ENCODE results near the gene ALG2.
"Not testable (repeated sequence)": the region's sequence is repeated elsewhere in the genome, so short reads cannot be mapped to it uniquely, and the experiment has no call there.

Gene ALG2

GRCh38 chr9:99253772-99254431, 32.2 kb upstream of the ALG2 start:
- H3K4me1 ChIP-seq (ENCODE audit: insufficient read depth, low read length): no peaks in the 10 kb centered on the region
- no peaks in the 10 kb centered on the region for H3K9me3 ChIP-seq (ENCODE audit: low read length)
- no peaks in the 10 kb centered on the region for H3K27me3 ChIP-seq (ENCODE audit: insufficient read depth, low read length)
- no peak overlapping the region for H3K4me3 ChIP-seq (ENCODE audit: low read length)
- no peak overlapping the region for H2AFZ ChIP-seq (ENCODE audit: low read depth, low read length)
- H3K36me3 ChIP-seq (ENCODE audit: insufficient read depth, low read length): no peaks in the 10 kb centered on the region

GRCh38 chr9:99253134-99253533, 31.4 kb upstream of the ALG2 start:
- H3K4me3 ChIP-seq (ENCODE audit: low read length): no peak overlapping the region
- no peaks in the 10 kb centered on the region for H3K27me3 ChIP-seq (ENCODE audit: insufficient read depth, low read length)
- H3K9me3 ChIP-seq (ENCODE audit: low read length): no peaks in the 10 kb centered on the region
- no peak overlapping the region for H2AFZ ChIP-seq (ENCODE audit: low read depth, low read length)
- H3K36me3 ChIP-seq (ENCODE audit: insufficient read depth, low read length): no peaks in the 10 kb centered on the region
- no peaks in the 10 kb centered on the region for H3K4me1 ChIP-seq (ENCODE audit: insufficient read depth, low read length)

GRCh38 chr9:99251157-99251556, 29.4 kb upstream of the ALG2 start:
- no peak overlapping the region for H2AFZ ChIP-seq (ENCODE audit: low read depth, low read length)
- H3K4me3 ChIP-seq (ENCODE audit: low read length): no peak overlapping the region
- H3K27me3 ChIP-seq (ENCODE audit: insufficient read depth, low read length): no peaks in the 10 kb centered on the region
- H3K9me3 ChIP-seq (ENCODE audit: low read length): no peaks in the 10 kb centered on the region
- no peaks in the 10 kb centered on the region for H3K4me1 ChIP-seq (ENCODE audit: insufficient read depth, low read length)
- H3K36me3 ChIP-seq (ENCODE audit: insufficient read depth, low read length): no peaks in the 10 kb centered on the region

DNA sequence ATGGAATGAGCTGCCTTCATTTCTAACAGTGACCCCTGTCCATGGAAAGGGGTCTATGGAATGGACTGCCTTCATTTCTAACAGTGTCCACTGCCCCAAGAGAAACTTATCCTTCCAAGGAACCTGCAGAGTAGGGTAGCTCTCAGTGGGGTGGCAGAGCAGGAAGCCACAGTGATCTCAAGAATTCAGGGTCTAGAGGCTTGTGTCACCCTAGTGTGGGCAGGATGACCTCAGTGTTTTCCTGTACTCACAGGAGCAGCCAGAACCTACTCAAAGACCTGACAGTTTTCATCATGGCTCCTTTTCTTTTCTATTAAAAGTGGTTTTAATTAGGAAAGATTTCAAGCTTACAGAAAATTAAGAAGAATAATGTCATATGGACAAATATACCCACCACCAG, 27.9 kb upstream of the ALG2 start:
- H3K4me3 ChIP-seq (ENCODE audit: low read length): no peak overlapping the region
- H2AFZ ChIP-seq (ENCODE audit: low read depth, low read length): no peak overlapping the region
- no peaks in the 10 kb centered on the region for H3K4me1 ChIP-seq (ENCODE audit: insufficient read depth, low read length)
- H3K9me3 ChIP-seq (ENCODE audit: low read length): no peaks in the 10 kb centered on the region
- H3K36me3 ChIP-seq (ENCODE audit: insufficient read depth, low read length): no peaks in the 10 kb centered on the region
- H3K27me3 ChIP-seq (ENCODE audit: insufficient read depth, low read length): no peaks in the 10 kb centered on the region

DNA sequence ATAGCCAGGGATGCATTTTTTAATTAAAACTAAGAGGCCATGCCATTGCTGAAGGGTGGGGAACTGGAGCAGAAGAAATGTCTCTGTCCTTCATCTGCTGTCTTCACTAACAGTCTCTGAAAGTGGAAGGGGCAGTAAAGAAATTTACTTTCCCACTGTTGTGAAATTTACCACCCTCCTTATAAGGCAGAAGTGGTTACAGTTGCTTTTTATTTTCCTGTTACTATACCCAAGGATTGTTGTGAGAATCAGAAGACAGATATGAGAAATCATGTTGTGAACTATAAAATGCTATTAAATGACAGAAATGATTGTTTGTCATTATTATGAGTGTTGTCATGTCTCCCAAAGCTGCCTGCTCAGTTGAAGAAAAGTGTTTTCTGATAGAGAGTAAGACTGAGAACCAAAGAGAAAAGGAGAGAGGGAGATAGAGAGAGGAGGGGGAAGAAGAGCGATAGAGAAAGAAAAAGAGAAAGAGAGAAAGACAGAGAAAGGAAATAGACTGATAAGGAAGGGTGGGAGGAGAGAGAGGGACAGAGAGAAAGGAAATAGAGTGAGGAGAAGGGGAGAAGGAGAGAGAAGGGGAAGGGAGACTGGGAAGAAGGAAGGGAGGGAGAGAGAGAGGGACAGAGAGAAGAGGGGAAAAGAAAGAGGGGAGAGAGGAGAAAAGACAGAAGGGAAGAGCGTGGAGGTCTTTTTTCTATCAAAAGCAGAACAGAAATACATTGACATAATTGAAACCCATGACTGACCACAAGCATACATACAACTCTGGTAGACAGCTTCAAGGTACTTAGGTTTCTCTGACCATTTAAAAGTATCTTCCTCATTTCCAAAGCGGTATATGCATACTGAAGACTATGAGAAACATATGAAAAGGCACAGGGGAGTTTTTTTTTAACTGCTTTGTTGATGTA, 22.9 kb upstream of the ALG2 start:
- Histone ChIP-seq H3K9me3 (ENCODE audit: low read length) (no peaks in the 10 kb centered on the region), H3K4me3 (ENCODE audit: low read length) (no peak overlapping the region), H3K27me3 (ENCODE audit: insufficient read depth, low read length) (no peaks in the 10 kb centered on the region), H3K4me1 (ENCODE audit: insufficient read depth, low read length) (no peaks in the 10 kb centered on the region), H2AFZ (ENCODE audit: low read depth, low read length) (no peak overlapping the region), H3K36me3 (ENCODE audit: insufficient read depth, low read length) (no peaks in the 10 kb centered on the region)

- Histone ChIP-seq H2AFZ (ENCODE audit: low read depth, low read length) (no peak overlapping the region), H3K27me3 (ENCODE audit: insufficient read depth, low read length) (no peaks in the 10 kb centered on the region), H3K4me3 (ENCODE audit: low read length) (no peak overlapping the region), H3K36me3 (ENCODE audit: insufficient read depth, low read length) (no peaks in the 10 kb centered on the region), H3K9me3 (ENCODE audit: low read length) (peaks cover 2% of the 10 kb centered on the region), H3K4me1 (ENCODE audit: insufficient read depth, low read length) (no peaks in the 10 kb centered on the region)
Observed at GRCh38 chr9:99241106-99241505, 19.4 kb upstream of the ALG2 start.

DNA sequence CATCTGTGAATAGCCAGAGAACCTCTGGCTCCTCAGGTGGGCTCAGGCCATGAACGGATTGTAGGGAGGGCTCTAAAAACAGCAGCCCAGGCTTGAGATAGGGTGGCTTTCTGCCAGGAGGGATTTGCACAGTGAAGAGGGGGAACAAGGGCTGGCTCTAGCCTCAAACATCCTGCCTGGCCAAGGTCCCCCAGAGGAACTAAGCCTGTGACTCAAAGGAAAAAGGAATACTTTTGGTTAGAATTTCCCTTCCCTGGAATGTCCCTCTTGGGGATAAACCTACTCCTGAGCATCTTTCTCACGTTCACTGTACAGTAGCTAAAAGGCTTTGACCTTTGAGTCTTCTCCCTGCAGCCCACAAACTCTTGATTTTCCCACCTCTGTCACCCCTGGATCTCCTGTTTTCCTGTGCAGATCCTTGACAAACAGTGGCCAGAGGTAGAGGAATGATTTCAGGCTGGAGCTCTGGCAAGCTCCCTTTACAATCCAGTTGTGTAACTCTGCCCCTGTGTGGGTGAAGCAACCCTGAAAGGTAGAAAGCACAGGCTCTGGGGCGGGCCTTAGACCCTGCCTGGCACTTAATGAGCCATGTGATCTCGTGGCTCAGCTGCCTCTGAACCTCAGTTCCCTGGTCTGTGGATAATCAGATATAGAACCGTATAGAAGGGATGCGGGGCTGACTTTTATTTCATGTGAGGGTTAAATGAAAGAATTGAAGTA, 17.8 kb upstream of the ALG2 start:
- Histone ChIP-seq H3K36me3 (ENCODE audit: insufficient read depth, low read length) (no peaks in the 10 kb centered on the region), H3K4me3 (ENCODE audit: low read length) (no peak overlapping the region), H2AFZ (ENCODE audit: low read depth, low read length) (no peak overlapping the region), H3K9me3 (ENCODE audit: low read length) (peaks cover 2% of the 10 kb centered on the region), H3K4me1 (ENCODE audit: insufficient read depth, low read length) (no peaks in the 10 kb centered on the region), H3K27me3 (ENCODE audit: insufficient read depth, low read length) (no peaks in the 10 kb centered on the region)

DNA sequence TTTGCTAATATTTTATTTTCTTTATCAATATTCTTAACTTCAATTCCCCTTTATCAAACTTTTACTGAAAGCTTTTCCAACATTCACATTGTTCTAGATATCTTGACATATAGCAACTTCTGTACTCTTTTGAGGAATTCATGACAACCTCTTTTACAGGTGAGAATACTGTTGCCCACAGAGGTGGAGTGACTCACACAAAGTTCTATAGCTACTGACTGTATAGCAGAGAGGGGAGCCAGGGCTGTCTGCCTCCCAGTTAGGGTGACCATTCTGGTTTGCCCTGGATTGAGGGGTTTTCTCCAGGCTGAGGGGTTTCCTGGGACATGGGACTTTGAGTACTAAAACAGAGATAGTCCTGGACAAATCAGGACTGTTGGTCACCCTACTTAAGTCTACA, 16.6 kb upstream of the ALG2 start:
- Histone ChIP-seq H3K9me3 (ENCODE audit: low read length) (peaks cover 2% of the 10 kb centered on the region), H3K4me1 (ENCODE audit: insufficient read depth, low read length) (no peaks in the 10 kb centered on the region), H3K27me3 (ENCODE audit: insufficient read depth, low read length) (no peaks in the 10 kb centered on the region), H2AFZ (ENCODE audit: low read depth, low read length) (no peak overlapping the region), H3K4me3 (ENCODE audit: low read length) (no peak overlapping the region), H3K36me3 (ENCODE audit: insufficient read depth, low read length) (peaks cover 2% of the 10 kb centered on the region)

DNA sequence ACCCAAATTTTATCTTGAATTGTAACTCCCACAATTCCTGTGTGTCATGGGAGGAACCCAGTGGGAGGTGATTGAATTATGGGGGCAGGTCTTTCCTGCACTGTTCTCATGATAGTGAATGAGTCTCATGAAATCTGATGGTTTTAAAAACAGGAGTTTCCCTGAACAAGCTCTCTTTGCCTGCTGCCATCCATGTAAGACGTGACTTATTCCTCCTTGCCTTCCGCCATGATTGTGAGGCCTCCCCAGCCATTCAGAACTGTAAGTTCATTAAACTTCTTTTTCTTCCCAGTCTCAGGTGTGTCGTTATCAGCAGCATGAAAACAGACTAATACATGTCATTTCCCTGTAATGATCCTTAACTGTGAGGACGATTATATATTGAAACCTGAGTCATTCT, 16.1 kb upstream of the ALG2 start:
- not testable (repeated sequence) for H2AFZ ChIP-seq (ENCODE audit: low read depth, low read length); H3K4me1 ChIP-seq (ENCODE audit: insufficient read depth, low read length); H3K36me3 ChIP-seq (ENCODE audit: insufficient read depth, low read length); H3K27me3 ChIP-seq (ENCODE audit: insufficient read depth, low read length); H3K4me3 ChIP-seq (ENCODE audit: low read length); H3K9me3 ChIP-seq (ENCODE audit: low read length)

DNA sequence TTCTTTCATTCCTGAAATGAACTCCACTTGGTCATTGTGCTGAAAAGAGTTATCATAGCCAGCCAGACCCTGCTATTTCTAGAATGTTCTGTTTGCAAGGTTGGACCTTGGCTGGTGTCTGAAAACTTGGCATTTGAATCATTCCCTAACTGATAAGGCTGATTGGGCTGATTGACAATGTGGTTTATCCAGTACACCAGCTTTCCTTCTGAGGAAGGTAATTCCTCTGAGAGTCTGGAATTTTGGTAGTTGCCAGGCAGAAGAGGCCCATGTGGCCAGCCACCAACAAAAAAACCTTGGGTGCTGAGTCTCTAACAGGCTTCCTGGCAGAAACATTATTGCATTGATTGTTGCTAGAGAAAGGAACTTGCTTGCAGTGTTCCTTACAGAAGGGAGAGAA, 15.6 kb upstream of the ALG2 start:
- H3K4me1 ChIP-seq (ENCODE audit: insufficient read depth, low read length): no peaks in the 10 kb centered on the region
- H3K9me3 ChIP-seq (ENCODE audit: low read length): peaks cover 2% of the 10 kb centered on the region
- H3K27me3 ChIP-seq (ENCODE audit: insufficient read depth, low read length): no peaks in the 10 kb centered on the region
- no peak overlapping the region for H3K4me3 ChIP-seq (ENCODE audit: low read length)
- H2AFZ ChIP-seq (ENCODE audit: low read depth, low read length): no peak overlapping the region
- H3K36me3 ChIP-seq (ENCODE audit: insufficient read depth, low read length): peaks cover 12% of the 10 kb centered on the region

- Histone ChIP-seq H3K9me3 (ENCODE audit: low read length) (peaks cover 2% of the 10 kb centered on the region), H3K27me3 (ENCODE audit: insufficient read depth, low read length) (no peaks in the 10 kb centered on the region), H2AFZ (ENCODE audit: low read depth, low read length) (no peak overlapping the region), H3K4me3 (ENCODE audit: low read length) (no peak overlapping the region), H3K36me3 (ENCODE audit: insufficient read depth, low read length) (peaks cover 17% of the 10 kb centered on the region), H3K4me1 (ENCODE audit: insufficient read depth, low read length) (no peaks in the 10 kb centered on the region)
Observed at GRCh38 chr9:99235926-99236634, 14.3 kb upstream of the ALG2 start.

- Histone ChIP-seq H3K27me3 (ENCODE audit: insufficient read depth, low read length) (no peaks in the 10 kb centered on the region), H3K4me3 (ENCODE audit: low read length) (no peak overlapping the region), H3K36me3 (ENCODE audit: insufficient read depth, low read length) (peaks cover 27% of the 10 kb centered on the region), H3K9me3 (ENCODE audit: low read length) (peaks cover 2% of the 10 kb centered on the region), H3K4me1 (ENCODE audit: insufficient read depth, low read length) (no peaks in the 10 kb centered on the region), H2AFZ (ENCODE audit: low read depth, low read length) (no peak overlapping the region)
Observed at GRCh38 chr9:99235069-99235468, 13.3 kb upstream of the ALG2 start.

DNA sequence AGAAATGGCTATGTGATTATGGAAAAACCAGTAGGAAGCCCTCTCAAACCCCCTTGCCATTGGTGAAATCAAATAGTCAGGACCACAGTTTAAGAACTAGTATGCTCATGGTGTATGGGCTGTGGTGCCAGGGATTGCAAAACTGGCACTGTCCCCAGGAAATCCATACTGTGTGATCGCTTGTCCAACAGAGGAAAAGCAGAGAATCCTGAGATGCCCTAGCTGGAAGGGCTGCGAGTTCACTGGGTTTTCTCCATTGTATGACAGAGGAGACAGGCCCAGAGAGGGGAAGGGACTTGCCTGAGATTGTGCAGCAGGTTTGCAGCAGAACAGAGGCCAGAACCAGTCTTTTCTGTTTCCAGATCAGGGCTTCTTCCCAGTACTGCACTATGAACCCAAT, 12.9 kb upstream of the ALG2 start:
- no peaks in the 10 kb centered on the region for H3K4me1 ChIP-seq (ENCODE audit: insufficient read depth, low read length)
- no peaks in the 10 kb centered on the region for H3K27me3 ChIP-seq (ENCODE audit: insufficient read depth, low read length)
- peaks cover 29% of the 10 kb centered on the region for H3K36me3 ChIP-seq (ENCODE audit: insufficient read depth, low read length)
- no peak overlapping the region for H2AFZ ChIP-seq (ENCODE audit: low read depth, low read length)
- no peak overlapping the region for H3K4me3 ChIP-seq (ENCODE audit: low read length)
- H3K9me3 ChIP-seq (ENCODE audit: low read length): peaks cover 2% of the 10 kb centered on the region
